Vagina (tissue), 2 donors: ENCODE results near the gene TMEM8B. TPM values are rescaled to one million over a fixed set of nuclear protein-coding genes. Genes with fewer than 3 reads are reported as not detected.

ENCODE experiments used
- DNase-seq, 2 donors: peaks; one replicate each; pipeline ENCODE4 v3.0.0-alpha.2; 2017; ENCODE audit errors: extremely low spot score in 2 of 2
- H3K27ac ChIP-seq: fragments of 200-600 bp; sonication (generic); one replicate; pipeline ENCODE4 v1.5.1; 2019
- H3K27me3 ChIP-seq: fragments of 200-600 bp; sonication (generic); one replicate; pipeline ENCODE4 v1.5.1; 2019
- H3K36me3 ChIP-seq, 2 donors: fragments of 200-600 bp; sonication (generic); one replicate each; pipeline ENCODE4 v1.5.1; 2017 to 2019
- H3K4me1 ChIP-seq: fragments of 200-600 bp; sonication (generic); one replicate; pipeline ENCODE4 v1.5.1; 2019
- H3K4me3 ChIP-seq, 2 donors: fragments of 200-600 bp; sonication (generic); 1 replicate in 1 of 2; 2 replicates in 1 of 2; pipeline ENCODE4 v1.5.1; 2016 to 2019
- H3K9me3 ChIP-seq: fragments of 200-600 bp; sonication (generic); one replicate; pipeline ENCODE4 v1.5.1; 2019
- CTCF ChIP-seq, 3 experiments: fragments of 450-650 bp in 2 of 3; fragments of 200-600 bp in 1 of 3; sonication (generic) in 1 of 3; IDR thresholded peaks; one replicate each; pipeline ENCODE4 v1.5.1; 2017 to 2019; ENCODE audit warnings: antibody characterized with exemption in 3 of 3, mild to moderate bottlenecking in 2 of 3, moderate library complexity in 2 of 3
- POLR2A ChIP-seq, 2 donors: fragments of 450-650 bp; IDR thresholded peaks; one replicate each; pipeline ENCODE4 v1.6.1; 2017; ENCODE audit warnings: antibody characterized with exemption in 2 of 2, mild to moderate bottlenecking in 2 of 2, moderate library complexity in 2 of 2
- POLR2AphosphoS5 ChIP-seq, 2 donors: sonication (generic); formaldehyde crosslinking; IDR thresholded peaks; one replicate each; pipeline ENCODE4 v1.9.0; 2017; ENCODE audit warnings: antibody characterized with exemption in 2 of 2, mild to moderate bottlenecking in 2 of 2, low read depth in 1 of 2; ENCODE audit not compliant: insufficient read depth in 1 of 2
- intact Hi-C: fragments of 100-400 bp; cut with DNase I; formaldehyde crosslinking; loops from one replicate; pipeline ENCODE4 v1.15.1; 2023
- total RNA-seq: library from RNA; depleted of rRNA; stranded (reverse); fragments of >200 nt; gene quantifications from one replicate; pipeline ENCODE4 v1.2.3, GENCODE V29; 2016

The TMEM8B gene
- total RNA-seq, 1 donor from 2014 or later: 11.3 TPM

DNA sequence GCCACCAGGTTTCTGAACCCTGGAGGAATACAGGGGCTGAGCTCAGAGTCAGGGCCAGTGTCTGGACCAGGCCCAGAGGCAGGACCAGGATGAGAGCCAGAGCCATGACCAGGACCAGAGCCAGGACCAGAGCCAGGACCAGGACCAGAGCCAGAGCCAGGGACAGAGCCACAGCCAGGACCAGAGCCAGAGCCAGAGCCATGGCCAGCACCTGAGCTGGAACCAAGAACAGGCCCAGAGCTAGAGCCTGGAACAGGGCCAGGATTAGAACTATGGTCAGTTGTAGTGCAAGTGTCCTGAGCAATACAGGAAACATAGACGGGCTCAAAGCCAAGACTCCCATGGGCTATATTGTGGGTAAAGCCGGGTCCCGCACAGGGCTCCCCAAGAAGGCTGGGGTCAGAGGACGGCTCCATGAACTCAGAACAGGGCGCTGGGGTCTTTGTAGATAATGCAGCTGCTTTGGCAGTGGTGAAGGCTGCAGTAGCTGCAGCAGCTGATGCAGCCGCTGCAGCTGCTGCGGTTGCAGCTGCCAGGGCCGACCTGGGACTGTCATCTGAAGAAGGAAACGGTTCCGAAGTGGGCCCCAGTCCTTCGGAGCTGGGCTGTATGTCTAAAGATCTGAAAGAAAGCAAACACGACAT lies 17.5 kb upstream of the TMEM8B start:
- Histone ChIP-seq H3K4me1 (peaks cover 24% of the 10 kb centered on the region), H3K36me3 (peaks cover 0 to 11% of the 10 kb centered on the region in 2 donors), H3K27ac (peak overlapping the region; percentile 70), H3K4me3 (peak overlapping the region; percentile 47 to 65), H3K27me3 (no peaks in the 10 kb centered on the region), H3K9me3 (no peaks in the 10 kb centered on the region)
- no peak for TF ChIP-seq POLR2A (IDR thresholded peaks at IDR 0.05)
- no peak for TF ChIP-seq CTCF (IDR thresholded peaks at IDR 0.05)
- no peak for TF ChIP-seq POLR2AphosphoS5 (IDR thresholded peaks at IDR 0.05; ENCODE audit: insufficient read depth in 1 of 2, low read depth in 1 of 2)
- intact Hi-C loops: loop anchor here (10.0 kb wide), 1 partner anchor 157 kb away; the partner anchor contains the start of genes CCDC107, RMRP and SIT1
- DNase-seq: no peak

DNA sequence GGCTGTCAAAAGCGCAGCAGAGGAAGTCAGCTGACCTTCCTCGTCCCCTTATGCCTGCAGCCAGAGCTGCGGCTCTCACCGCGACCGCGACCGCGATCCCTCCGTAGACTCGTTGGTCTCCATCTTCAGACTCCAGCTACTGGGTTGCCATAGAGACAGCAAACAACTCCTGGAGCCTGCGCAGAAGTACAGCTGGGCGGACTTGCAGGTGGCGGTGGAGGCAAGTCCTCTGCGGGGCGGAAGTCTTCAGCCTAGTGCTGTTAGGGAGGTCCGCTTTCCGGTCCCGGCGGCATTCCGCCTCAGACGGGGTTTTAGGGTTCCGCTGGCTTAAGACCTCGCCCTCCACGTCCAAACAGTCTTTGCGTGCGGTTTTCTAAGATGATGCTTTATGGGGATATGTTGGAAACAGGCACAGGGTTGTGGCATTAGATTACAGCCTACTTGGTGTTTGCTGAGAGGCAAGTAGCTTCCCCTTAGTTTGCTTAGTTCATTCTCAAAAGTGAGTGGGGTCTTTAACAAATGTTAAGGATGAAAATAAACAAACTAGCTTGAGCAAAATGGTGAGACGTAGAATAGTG lies 16.9 kb upstream of the TMEM8B start, which contains the start of gene SPAG8:
Gene SPAG8 (minus strand): TSS at position 238 of the 578 bp plus-strand sequence. CDS start 115 bp downstream, at position 123.
- H3K27me3 ChIP-seq: no peaks in the 10 kb centered on the region
- intact Hi-C loops: loop anchor here (10.0 kb wide), 1 partner anchor 157 kb away; the partner anchor contains the start of genes CCDC107, RMRP and SIT1
- peaks cover 24% of the 10 kb centered on the region for H3K4me1 ChIP-seq
- peak in 1 of 2 donors; percentile 96 for DNase-seq
- H3K9me3 ChIP-seq: no peaks in the 10 kb centered on the region
- H3K36me3 ChIP-seq: peaks cover 0 to 5% of the 10 kb centered on the region in 2 donors
- TF ChIP-seq POLR2AphosphoS5 (IDR thresholded peaks at IDR 0.05; ENCODE audit: insufficient read depth in 1 of 2, low read depth in 1 of 2) (peak; percentile 73 to 85), CTCF (IDR thresholded peaks at IDR 0.05) (no peak)
- H3K27ac ChIP-seq: peak within 1 kb of the TSS; percentile 70
- H3K4me3 ChIP-seq: peak within 1 kb of the TSS; percentile 47 to 65

DNA sequence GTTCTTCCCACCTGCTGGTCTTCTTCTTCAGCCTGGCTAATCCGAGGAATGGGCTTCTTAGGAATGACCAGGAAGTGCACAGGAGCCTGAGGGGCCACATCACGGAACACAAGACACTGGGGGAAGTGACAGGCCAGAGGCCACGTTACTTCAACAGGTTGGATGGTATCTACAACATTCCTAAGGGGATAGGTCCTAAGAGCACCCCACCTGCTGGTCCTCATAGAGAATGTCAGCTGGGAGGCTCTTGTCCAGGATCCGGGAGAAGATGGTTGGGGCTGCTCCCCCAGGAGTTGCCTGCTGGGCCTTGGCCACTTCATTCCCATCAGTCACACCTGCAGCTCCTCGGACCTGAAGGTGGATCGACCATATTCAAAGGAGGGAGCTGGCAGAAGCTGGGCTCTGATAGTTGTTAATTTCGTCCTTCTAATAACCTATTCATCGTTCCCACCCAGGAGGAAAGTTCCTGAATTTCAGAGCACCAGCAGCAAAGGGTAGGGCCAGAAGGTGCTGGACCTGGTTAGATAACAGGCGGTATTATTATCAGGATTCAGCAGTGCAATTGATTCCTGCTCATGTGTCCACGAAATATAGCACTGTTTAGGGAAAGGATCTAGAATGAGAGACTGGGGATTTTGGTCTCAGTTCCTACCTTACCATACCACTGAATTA lies 15.5 kb upstream of the TMEM8B start:
- Histone ChIP-seq H3K27ac (peak overlapping the region; percentile 36), H3K9me3 (no peaks in the 10 kb centered on the region), H3K4me1 (peaks cover 24% of the 10 kb centered on the region), H3K36me3 (no peaks in the 10 kb centered on the region), H3K4me3 (peak overlapping the region in 1 of 2 donors; percentile 97), H3K27me3 (no peaks in the 10 kb centered on the region)
- intact Hi-C loops: loop anchor here (10.0 kb wide), 1 partner anchor 159 kb away; the partner anchor contains the start of genes CCDC107, RMRP and SIT1
- TF ChIP-seq CTCF (IDR thresholded peaks at IDR 0.05) (no peak), POLR2A (IDR thresholded peaks at IDR 0.05) (no peak), POLR2AphosphoS5 (IDR thresholded peaks at IDR 0.05; ENCODE audit: insufficient read depth in 1 of 2, low read depth in 1 of 2) (no peak)
- no peak for DNase-seq

DNA sequence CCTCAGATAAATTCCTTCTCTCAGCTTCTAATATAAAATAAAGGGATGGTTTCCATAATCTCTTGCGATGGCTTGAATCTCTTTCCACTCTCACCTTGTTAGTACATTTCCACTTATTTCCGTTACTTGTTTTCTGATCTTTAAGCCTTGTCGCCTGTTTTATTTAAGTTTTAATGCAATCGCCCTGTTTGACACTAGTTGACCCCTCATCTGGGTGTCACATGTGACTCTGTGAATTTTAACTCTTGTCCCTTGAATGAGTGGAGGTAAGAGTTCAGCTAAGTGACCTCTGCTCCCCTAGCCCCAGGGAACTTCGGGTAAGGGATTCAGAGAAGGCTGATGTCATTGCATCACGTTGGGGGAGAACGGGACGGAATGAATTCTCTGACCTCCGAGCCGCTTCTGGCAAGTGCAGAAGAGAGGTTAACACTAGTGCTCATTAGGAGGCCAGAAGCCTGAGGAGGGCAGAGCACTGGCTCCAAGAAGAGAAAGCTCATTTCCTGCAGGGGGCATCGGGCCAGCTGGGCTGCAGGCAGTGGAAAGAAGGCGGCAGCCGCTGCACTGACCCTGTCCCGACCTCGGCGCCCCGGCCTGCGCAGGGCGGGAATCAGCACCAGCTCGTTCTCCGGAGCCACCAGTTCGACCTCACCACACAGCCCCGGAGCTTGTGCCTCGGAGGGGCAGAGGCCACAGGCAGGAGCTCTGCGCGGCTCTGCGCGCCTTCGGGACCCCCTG lies 14.8 kb upstream of the TMEM8B start:
- no peak for DNase-seq
- Histone ChIP-seq H3K27me3 (no peaks in the 10 kb centered on the region), H3K36me3 (no peaks in the 10 kb centered on the region), H3K4me1 (peaks cover 24% of the 10 kb centered on the region), H3K4me3 (peak overlapping the region; percentile 86 to 97), H3K27ac (peak overlapping the region; percentile 95), H3K9me3 (no peaks in the 10 kb centered on the region)
- intact Hi-C loops: loop anchor here (10.0 kb wide), 1 partner anchor 159 kb away; the partner anchor contains the start of genes CCDC107, RMRP and SIT1
- TF ChIP-seq CTCF (IDR thresholded peaks at IDR 0.05) (no peak), POLR2A (IDR thresholded peaks at IDR 0.05) (no peak), POLR2AphosphoS5 (IDR thresholded peaks at IDR 0.05; ENCODE audit: insufficient read depth in 1 of 2, low read depth in 1 of 2) (peak in 1 of 2 donors; percentile 38)
